ENCODE results near the gene NOL4L. TPM values are rescaled to one million over a fixed set of nuclear protein-coding genes. Genes with fewer than 3 reads are reported as not detected.

NOL4L gene
- total RNA-seq, 1 experiment from 2014 or later, result 31.7 TPM

- H3K4ac ChIP-seq (ENCODE audit: low read depth, low read length), result no peak overlapping the region
- H4K5ac ChIP-seq (ENCODE audit: insufficient read length, low read depth, low read length), result no peak overlapping the region
- H2BK120ac ChIP-seq (ENCODE audit: low read depth, low read length, poor library complexity, severe bottlenecking), result no peak overlapping the region
- Mint-ChIP-seq H3K4me1 (peaks cover 35 to 39% of the 10 kb centered on the region in 2 experiments), H3K4me3 (peak overlapping the region; percentile 62 to 63; a peak in 4 of 5 replicates), H3K27me3 (ENCODE audit: low read depth) (peaks cover 72% of the 10 kb centered on the region), H3K36me3 (ENCODE audit: insufficient read depth in 1 of 3, low read depth in 3 of 3) (no peaks in the 10 kb centered on the region), H3K27ac (no peak overlapping the region), H3K9me3 (no peaks in the 10 kb centered on the region; a peak in 1 of 5 replicates)
- H4K20me1 ChIP-seq (ENCODE audit: control insufficient read depth, insufficient read depth, insufficient read length), result no peaks in the 10 kb centered on the region
- no peak for DNase-seq
- no peaks in the 10 kb centered on the region for H3K4me1 ChIP-seq (ENCODE audit: insufficient read depth, low read length)
- no peak overlapping the region for H3K23ac ChIP-seq (ENCODE audit: insufficient read length, low read depth, low read length)
- H3K79me2 ChIP-seq (ENCODE audit: insufficient read depth, low read length), result no peaks in the 10 kb centered on the region
- H3K79me1 ChIP-seq (ENCODE audit: insufficient read depth, low read depth, low read length, poor library complexity, severe bottlenecking), result no peaks in the 10 kb centered on the region
- H2AFZ ChIP-seq (ENCODE audit: low read length), result no peak overlapping the region
- no CpG with 5 or more reads among the region's 18 CpGs for WGBS (ENCODE audit: extremely low coverage, insufficient read length, low lambda C conversion rate)
- no peak overlapping the region for H2AK5ac ChIP-seq (ENCODE audit: insufficient read length, low read length)
- no peaks in the 10 kb centered on the region for H3K9me3 ChIP-seq (ENCODE audit: control insufficient read depth, low read depth, low read length)
- no peak overlapping the region for H3K14ac ChIP-seq (ENCODE audit: insufficient read depth, low read length)
- H3K23me2 ChIP-seq (ENCODE audit: insufficient read length, low read depth, low read length, poor library complexity, severe bottlenecking), result peaks cover 4% of the 10 kb centered on the region
- no peak for TF ChIP-seq CTCF (conservative IDR thresholded peaks at IDR 0.05)
- no peak overlapping the region for H3K9ac ChIP-seq (ENCODE audit: extremely low read depth, insufficient read length, low read length)
- no peak overlapping the region for H3K27ac ChIP-seq (ENCODE audit: insufficient read length, low read depth, low read length)
- no peak overlapping the region for H2BK12ac ChIP-seq (ENCODE audit: insufficient read length, low read depth, low read length)
- no peak overlapping the region for H3K4me2 ChIP-seq (ENCODE audit: insufficient read depth, insufficient read length, low read length)
- no peak overlapping the region for H3K56ac ChIP-seq (ENCODE audit: insufficient read length, low read depth, low read length)
- peaks cover 3% of the 10 kb centered on the region; the same call in 1 of the 2 replicates for H3K27me3 ChIP-seq (ENCODE audit: insufficient read depth, low read length)
- no peak overlapping the region for H3T11ph ChIP-seq (ENCODE audit: low read length)
- no peak overlapping the region for H4K8ac ChIP-seq (replicated peaks; ENCODE audit: insufficient read length, low read depth, low read length)
- H4K91ac ChIP-seq (ENCODE audit: insufficient read length, low read depth, low read length), result no peak overlapping the region
- H2BK5ac ChIP-seq (ENCODE audit: insufficient read length, low read length), result no peak overlapping the region
- H2BK20ac ChIP-seq (ENCODE audit: low read depth, low read length, poor library complexity, severe bottlenecking), result no peak overlapping the region
- H3K18ac ChIP-seq (ENCODE audit: insufficient read length, low read depth, low read length), result no peak overlapping the region
- H2BK15ac ChIP-seq (ENCODE audit: low read depth, low read length), result no peak overlapping the region
These were observed 49.7 kb downstream of the NOL4L start for GRCh38 chr20:32535316-32535952.
